ENCODE measurements around the gene TMEM219. TPM values are rescaled to one million over a fixed set of nuclear protein-coding genes. Genes with fewer than 3 reads are reported as not detected.
"Not testable (repeated sequence)": the region's sequence is repeated elsewhere in the genome, so short reads cannot be mapped to it uniquely, and the experiment has no call there.

Gene TMEM219
- total and polyA plus RNA-seq, 5 donors: 79.7 to 97.4 (median 82.9) TPM

DNA sequence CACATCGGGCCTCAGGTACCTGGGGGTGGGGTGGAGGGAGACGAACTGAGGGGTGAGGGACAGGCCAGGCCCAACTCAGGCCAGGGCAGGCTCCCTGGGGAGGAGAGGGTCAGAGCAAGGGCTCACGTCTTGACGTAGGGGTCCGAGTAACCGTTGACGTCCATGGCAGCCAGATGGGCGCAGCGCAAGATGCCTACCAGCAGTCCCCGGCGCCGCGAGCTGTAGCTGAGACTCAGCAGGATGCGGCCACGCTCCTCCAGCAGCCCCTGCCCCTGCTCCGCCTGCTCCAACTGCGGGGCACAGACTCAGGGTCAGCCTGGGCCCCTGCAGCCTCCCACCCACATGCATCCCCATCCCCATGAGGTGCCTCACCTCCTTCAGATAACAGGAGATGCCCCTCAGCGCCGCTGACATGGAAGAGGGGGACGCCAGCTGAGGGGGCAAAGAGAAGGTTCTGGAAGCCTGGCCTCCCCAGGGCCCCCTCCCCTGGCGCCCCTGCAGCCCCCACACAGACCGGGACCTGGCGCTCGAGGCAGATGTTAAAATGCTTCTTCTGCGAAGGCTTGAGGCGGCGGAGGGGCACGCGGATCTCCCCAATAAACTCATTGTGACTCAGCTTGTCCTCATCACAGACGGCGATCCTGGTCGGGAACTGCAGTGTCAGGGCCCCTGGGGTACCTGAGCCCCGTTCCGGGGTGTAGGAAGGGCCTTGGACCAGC, 44.9 kb downstream of the TMEM219 start:
- 81% methylated on average over 34 of the region's 34 CpGs for WGBS
- Histone ChIP-seq H3K9me3 (ENCODE audit: control insufficient read depth, low read length) (no peaks in the 10 kb centered on the region), H3K27ac (ENCODE audit: low read length) (no peak overlapping the region), H3K4me1 (ENCODE audit: control insufficient read depth, insufficient read depth, low read length) (no peaks in the 10 kb centered on the region), H3K4me3 (ENCODE audit: low read length) (no peak overlapping the region), H3K27me3 (ENCODE audit: control insufficient read depth, insufficient read depth) (no peaks in the 10 kb centered on the region)
- intact Hi-C loops (cut with DNase I): no loop called here
- DNase-seq: peak in 2 of 3 donors; percentile 52 to 61
- ATAC-seq: no peak

DNA sequence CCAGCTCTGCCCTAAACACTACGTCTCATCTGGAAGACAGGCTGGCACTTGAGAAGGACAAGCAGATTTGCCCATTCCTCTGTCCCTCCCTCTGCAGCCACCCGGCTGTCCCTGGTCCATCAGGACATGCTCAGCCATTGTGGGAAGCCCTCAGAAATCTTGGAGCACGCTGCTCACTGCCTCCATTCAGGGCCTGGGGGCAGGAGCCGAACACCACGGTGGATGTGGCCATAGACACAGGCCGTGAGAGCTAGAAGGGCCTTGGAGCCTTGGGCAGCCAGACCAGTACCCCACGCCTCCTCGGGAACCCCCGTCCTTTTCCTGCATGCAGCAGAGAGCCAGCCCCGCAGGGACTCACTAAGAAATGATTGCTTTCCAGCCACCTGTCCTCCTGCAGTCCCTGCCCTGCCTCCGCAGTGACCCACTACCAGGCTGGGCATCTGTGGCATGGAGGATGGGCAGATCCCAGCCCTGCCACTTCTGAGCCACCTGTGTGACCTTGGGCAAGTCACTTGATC, 45.6 kb downstream of the TMEM219 start:
- intact Hi-C loops (cut with DNase I): no loop called here
- H3K4me1 ChIP-seq (ENCODE audit: control insufficient read depth, insufficient read depth, low read length): no peaks in the 10 kb centered on the region
- 70% methylated on average over 11 of the region's 11 CpGs for WGBS
- no peak overlapping the region for H3K4me3 ChIP-seq (ENCODE audit: low read length)
- no peaks in the 10 kb centered on the region for H3K27me3 ChIP-seq (ENCODE audit: control insufficient read depth, insufficient read depth)
- peak in 1 of 3 donors; percentile 22 for DNase-seq
- no peak for ATAC-seq
- H3K9me3 ChIP-seq (ENCODE audit: control insufficient read depth, low read length): no peaks in the 10 kb centered on the region
- H3K27ac ChIP-seq (ENCODE audit: low read length): no peak overlapping the region

DNA sequence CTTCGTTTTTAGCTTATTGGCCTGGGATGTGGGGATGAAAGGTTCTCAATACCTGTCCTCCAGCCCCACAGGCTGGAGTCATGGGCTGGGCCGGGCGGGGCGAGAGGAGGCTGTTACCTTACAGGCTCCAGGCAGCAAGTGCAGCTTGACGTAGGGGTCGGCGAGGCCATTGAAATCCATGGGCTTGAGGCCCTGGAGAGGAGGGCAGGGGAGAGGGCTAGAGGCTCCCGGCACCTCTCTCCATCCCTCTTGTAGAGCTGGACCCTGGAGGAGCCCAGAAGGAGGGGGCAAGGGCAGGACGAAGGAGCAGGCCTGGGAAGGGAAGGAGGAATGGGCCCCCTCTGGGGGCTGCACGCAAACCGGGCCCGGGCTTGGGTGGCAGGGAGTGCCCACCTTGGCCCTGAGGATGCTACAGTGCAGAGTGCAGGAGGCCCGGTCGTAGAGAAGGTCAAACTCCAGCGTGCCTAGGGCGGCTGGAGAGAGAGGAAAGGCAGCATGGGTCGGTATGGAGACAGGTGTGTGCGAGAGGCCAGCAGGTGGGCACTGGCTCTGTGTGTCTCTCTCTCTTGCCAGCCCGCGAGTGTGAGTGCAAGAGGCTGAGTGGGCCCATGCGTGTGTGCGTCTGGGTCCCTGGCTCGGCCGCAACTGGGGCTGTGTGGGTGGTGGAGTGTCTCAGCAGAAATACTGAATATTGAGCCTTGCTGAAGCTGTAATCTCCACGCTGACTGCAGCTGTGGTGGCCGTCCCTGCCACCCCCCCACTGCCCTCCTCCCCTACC, 47.4 kb downstream of the TMEM219 start:
- intact Hi-C loops (cut with DNase I): no loop called here

DNA sequence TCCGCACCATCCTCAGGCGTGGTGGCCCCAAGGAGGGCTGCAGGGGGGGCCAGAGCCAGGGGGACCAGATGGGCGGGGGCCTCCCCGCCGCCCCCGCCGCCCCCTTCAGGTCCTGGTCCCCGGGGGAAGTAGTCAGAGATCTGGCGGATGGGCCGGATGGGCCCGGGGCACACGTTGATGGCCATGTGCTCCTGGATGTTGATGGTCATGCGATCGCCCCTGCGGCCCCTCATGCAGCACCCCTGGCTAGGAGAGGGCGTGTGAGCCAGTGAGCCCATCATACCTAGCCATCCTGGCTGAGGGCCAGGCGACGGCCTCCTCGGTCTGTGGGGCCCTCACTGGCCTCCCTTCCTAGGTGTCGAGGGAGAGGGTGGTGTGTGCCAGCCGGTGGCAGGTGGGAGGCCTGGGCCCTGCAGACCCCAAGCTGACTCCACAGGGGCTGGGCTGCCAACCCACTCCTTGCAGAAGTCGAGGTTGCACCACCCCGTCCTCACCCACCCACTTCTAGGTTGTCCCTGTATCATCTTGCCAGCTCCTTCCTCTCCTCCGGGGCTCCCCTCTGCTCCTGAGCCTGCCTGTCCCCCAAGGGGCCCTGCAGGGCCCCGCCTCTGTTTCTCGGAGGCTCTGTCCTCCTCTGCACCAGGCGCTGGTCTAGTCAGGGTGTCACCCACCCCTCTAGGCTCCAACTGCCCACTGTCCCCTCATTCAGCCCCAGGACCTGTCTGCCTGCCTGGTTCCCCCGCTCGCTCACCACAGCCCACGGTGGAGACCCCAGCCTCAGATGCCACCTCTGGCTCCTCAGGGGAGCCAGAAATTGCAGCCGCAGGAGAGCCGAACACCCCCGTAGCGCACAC, 48.3 kb downstream of the TMEM219 start:
- DNase-seq (peak in 2 of 3 donors; percentile 56 to 59), ATAC-seq (no peak)
- WGBS: 24% methylated on average over 34 of the region's 34 CpGs
- no peaks in the 10 kb centered on the region for H3K4me1 ChIP-seq (ENCODE audit: control insufficient read depth, insufficient read depth, low read length)
- no peak overlapping the region for H3K27ac ChIP-seq (ENCODE audit: low read length)
- no peaks in the 10 kb centered on the region for H3K27me3 ChIP-seq (ENCODE audit: control insufficient read depth, insufficient read depth)
- peak overlapping the region; percentile 31 for H3K4me3 ChIP-seq (ENCODE audit: low read length)
- intact Hi-C loops (cut with DNase I): no loop called here
- H3K9me3 ChIP-seq (ENCODE audit: control insufficient read depth, low read length): no peaks in the 10 kb centered on the region

More for the DNA sequence above, 47.4 kb downstream of the TMEM219 start:
- H3K4me3 ChIP-seq (ENCODE audit: low read length): no peak overlapping the region
- H3K27me3 ChIP-seq (ENCODE audit: control insufficient read depth, insufficient read depth): no peaks in the 10 kb centered on the region
- no peaks in the 10 kb centered on the region for H3K4me1 ChIP-seq (ENCODE audit: control insufficient read depth, insufficient read depth, low read length)
- peak in 2 of 3 donors; percentile 45 to 49 for DNase-seq
- H3K9me3 ChIP-seq (ENCODE audit: control insufficient read depth, low read length): no peaks in the 10 kb centered on the region
- 43% methylated on average over 26 of the region's 26 CpGs for WGBS
- no peak overlapping the region for H3K27ac ChIP-seq (ENCODE audit: low read length)
- no peak for ATAC-seq

DNA sequence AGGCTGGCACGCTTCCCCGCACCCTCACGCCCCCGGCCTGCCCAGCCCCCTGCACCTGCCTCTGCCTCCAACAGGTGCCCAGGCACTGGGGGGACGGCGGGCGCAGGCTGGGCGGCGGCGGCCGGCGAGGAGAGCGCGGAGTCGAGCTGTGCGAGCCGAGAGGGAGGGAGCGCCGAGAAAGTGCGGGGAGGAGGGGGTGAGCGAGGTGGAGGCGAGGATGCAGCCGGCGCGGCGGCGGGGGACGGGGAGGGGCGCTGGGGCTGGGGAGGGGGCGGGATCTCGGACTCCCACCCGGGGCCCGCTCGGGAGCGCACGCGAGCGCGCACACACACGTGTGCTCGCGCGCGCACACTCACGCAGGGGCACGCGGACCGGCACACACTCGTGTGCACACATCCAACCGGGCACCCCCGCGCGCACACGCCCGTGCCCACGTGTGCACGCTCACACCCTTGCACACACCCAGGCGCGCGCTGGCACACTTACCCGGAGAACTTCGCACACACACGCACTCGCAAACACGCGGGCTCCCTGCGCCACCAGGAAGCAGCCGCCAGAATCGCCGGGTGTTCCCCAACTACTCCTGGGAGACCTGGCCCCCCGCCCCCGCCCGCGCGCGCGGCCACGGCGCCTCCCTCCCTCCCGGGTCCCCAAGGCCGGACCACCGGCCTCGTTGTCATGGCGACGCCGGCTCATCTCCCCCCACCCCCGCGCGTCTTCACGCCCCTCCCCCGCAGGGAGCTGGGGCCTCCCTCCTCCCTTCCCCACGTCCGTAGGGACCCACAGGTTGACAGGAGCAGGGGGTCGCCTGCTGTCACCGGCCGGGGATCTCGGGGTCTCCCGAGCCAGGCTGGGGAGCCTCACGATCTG, 49.2 kb downstream of the TMEM219 start, which contains the start of gene DOC2A:
Gene DOC2A, minus strand, starts transcription at position 184 of the 870 bp plus-strand sequence. CDS start 805 bp downstream, outside the sequence.
- H3K4me3 ChIP-seq (ENCODE audit: low read length): peak within 1 kb of the TSS; percentile 31
- peak in 2 of 3 donors; percentile 56 to 59 for DNase-seq
- no peaks in the 10 kb centered on the region for H3K27me3 ChIP-seq (ENCODE audit: control insufficient read depth, insufficient read depth)
- no peak within 1 kb of the TSS for H3K27ac ChIP-seq (ENCODE audit: low read length)
- intact Hi-C loops (cut with DNase I): no loop called here
- H3K4me1 ChIP-seq (ENCODE audit: control insufficient read depth, insufficient read depth, low read length): no peaks in the 10 kb centered on the region
- H3K9me3 ChIP-seq (ENCODE audit: control insufficient read depth, low read length): no peaks in the 10 kb centered on the region
- WGBS: under 1% methylated on average over 99 of the region's 99 CpGs
- ATAC-seq: peak in 1 of 2 donors; percentile 22

DNA sequence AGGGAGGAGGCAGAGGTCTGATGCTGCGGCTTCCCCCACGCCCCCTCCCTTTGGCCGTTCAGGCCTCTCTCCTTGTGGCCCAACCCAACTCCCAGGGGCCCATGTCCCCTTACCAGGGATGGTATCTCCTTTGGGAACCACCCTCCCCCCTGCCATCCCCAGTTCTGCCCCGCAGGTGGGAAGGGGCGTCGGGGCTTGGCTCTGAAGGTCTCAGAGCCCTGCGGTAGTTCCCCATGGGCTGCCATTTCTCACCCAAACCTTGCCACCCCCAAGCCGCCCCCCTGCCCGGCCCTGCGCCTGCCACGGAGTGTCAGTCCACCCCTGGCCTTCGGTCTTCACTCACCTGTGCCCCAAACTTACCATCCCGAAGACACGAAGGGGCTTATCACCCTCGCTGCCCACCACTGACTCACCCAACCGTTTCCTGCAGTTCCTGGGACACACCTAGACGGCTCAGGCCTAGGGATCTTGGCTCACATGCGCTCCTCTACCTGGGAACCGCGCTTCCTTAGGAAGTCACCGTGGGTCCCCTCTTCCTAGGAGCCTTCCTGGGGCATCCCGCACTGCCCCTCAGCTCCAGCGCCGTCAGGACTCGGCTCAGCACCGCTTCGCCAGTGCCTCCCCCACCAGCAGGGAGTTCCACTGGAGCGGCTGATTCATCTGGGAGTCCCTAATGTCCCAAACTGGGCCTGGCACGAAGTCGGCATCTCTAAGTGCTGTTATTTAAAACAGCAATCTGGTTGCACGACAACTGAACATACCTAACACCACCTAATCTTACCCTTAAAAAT, 50.0 kb downstream of the TMEM219 start:
- H3K27ac ChIP-seq (ENCODE audit: low read length): no peak overlapping the region
- no peaks in the 10 kb centered on the region for H3K9me3 ChIP-seq (ENCODE audit: control insufficient read depth, low read length)
- WGBS: 17% methylated on average over 31 of the region's 31 CpGs
- intact Hi-C loops (cut with DNase I): no loop called here
- no peaks in the 10 kb centered on the region for H3K27me3 ChIP-seq (ENCODE audit: control insufficient read depth, insufficient read depth)
- peak in 2 of 3 donors; percentile 36 to 37 for DNase-seq
- ATAC-seq: peak in 1 of 2 donors; percentile 17
- no peak overlapping the region for H3K4me3 ChIP-seq (ENCODE audit: low read length)
- H3K4me1 ChIP-seq (ENCODE audit: control insufficient read depth, insufficient read depth, low read length): no peaks in the 10 kb centered on the region

DNA sequence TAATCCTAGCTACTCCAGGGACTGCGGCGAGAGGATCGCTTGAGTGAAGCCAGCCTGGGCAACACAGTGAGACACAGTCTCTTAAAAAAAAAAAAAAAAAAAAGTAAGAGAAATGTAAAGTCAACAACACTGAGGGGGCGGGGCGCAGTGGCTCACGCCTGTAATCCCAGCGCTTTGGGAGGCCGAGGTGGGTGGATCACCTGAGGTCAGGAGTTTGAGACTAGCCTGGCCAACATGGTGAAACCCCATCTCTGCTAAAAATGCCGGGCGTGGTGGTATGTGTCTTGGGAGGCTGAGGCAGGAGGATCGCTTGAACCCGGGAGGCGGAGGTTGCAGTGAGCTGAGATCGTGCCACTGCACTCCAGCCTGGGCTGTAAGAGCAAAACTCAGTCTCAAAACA, 50.7 kb downstream of the TMEM219 start:
- intact Hi-C loops (cut with DNase I); H3K4me3 ChIP-seq (ENCODE audit: low read length); H3K4me1 ChIP-seq (ENCODE audit: control insufficient read depth, insufficient read depth, low read length); H3K27me3 ChIP-seq (ENCODE audit: control insufficient read depth, insufficient read depth); H3K9me3 ChIP-seq (ENCODE audit: control insufficient read depth, low read length); ATAC-seq; H3K27ac ChIP-seq (ENCODE audit: low read length): not testable (repeated sequence)
- 81% methylated on average over 14 of the region's 14 CpGs for WGBS
- DNase-seq: peak in 1 of 3 donors; percentile 31

DNA sequence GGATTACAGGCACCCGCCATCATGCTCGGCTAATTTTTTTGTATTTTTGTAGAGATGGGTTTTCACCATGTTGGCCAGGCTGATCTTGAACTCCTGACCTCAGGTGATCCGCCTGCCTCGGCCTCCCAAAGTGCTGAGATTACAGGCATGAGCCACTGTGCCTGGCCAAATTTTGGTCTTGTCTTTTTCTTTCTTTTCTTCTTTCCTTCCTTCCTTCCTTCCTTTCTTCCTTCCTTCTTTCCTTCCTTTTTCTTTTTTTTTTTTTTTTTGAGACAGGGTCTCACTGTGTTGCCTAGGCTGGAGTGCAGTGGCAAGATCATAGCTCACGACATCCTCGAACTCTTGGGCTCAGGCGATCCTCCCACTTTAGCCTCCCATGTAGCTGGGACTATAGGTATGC, 53.6 kb downstream of the TMEM219 start:
- DNase-seq; H3K9me3 ChIP-seq (ENCODE audit: control insufficient read depth, low read length); H3K27ac ChIP-seq (ENCODE audit: low read length); ATAC-seq; H3K4me3 ChIP-seq (ENCODE audit: low read length); H3K27me3 ChIP-seq (ENCODE audit: control insufficient read depth, insufficient read depth); H3K4me1 ChIP-seq (ENCODE audit: control insufficient read depth, insufficient read depth, low read length): not testable (repeated sequence)
- intact Hi-C loops (cut with DNase I): loop anchor here in 1 of 4 donors (5.0 kb wide), 1 partner anchor 313 kb away; no protein-coding TSS in a partner anchor
- 85% methylated on average over 7 of the region's 7 CpGs for WGBS

DNA sequence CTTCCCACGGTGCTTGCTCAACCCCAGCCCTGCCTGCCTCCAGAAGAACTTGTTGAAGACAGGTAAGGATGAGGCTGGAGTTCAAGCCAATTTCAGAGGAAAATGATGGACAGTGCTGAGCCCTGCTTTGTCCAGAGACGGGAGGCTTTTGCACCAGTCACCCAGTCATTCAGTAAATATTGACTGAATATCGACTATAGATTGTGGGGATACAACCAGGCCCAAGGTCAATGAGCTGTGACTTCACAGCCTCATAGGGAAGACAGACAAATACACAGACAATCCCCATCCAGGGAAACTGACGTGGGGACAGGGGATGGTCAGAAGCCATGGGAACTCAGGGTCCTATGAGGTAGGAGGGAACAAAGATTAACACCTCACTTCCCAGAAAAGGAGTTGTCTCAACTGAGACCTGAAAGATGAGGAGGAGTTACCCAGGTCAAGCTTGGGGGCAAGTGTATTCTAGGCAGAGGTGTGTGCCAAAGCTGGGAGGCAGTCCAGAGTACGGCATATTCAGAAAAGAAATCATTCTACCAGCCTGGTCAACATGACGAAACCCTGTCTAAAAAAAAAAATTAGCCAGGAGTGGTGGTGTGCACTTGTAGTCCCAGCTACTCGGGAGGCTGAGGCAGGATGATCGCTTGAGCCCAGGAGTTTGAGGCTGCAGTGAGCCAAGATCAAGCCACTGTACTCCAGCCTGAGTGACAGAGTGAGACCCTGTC, 54.8 kb downstream of the TMEM219 start:
- H3K4me1 ChIP-seq (ENCODE audit: control insufficient read depth, insufficient read depth, low read length): no peaks in the 10 kb centered on the region
- intact Hi-C loops (cut with DNase I): loop anchor here in 1 of 4 donors (5.0 kb wide), 1 partner anchor 314 kb away; no protein-coding TSS in a partner anchor
- no peaks in the 10 kb centered on the region for H3K9me3 ChIP-seq (ENCODE audit: control insufficient read depth, low read length)
- no peak for ATAC-seq
- no peak for DNase-seq
- H3K27me3 ChIP-seq (ENCODE audit: control insufficient read depth, insufficient read depth): no peaks in the 10 kb centered on the region
- H3K27ac ChIP-seq (ENCODE audit: low read length): no peak overlapping the region
- WGBS: 69% methylated on average over 8 of the region's 8 CpGs
- H3K4me3 ChIP-seq (ENCODE audit: low read length): no peak overlapping the region
